Stomach (tissue), 4 donors: ENCODE results near the gene S100A12.

ENCODE experiments used
- CTCF ChIP-seq, 7 experiments: fragments of 450-650 bp in 4 of 7; fragments of 200-600 bp in 3 of 7; sonication (generic) in 3 of 7; IDR thresholded peaks; one replicate each; pipeline ENCODE4 v1.5.1; 2016 to 2019; ENCODE audit warnings: antibody characterized with exemption in 7 of 7, control low read depth in 2 of 7, mild to moderate bottlenecking in 1 of 7
- POLR2A ChIP-seq, 4 donors: fragments of 450-650 bp; IDR thresholded peaks; one replicate each; pipeline ENCODE4 v1.6.1; 2016; ENCODE audit warnings: antibody characterized with exemption in 4 of 4, control low read depth in 2 of 4, mild to moderate bottlenecking in 1 of 4, moderate library complexity in 1 of 4
- POLR2AphosphoS5 ChIP-seq, 3 donors: sonication (generic); formaldehyde crosslinking; IDR thresholded peaks; one replicate each; pipeline ENCODE4 v1.6.1; 2016; ENCODE audit warnings: antibody characterized with exemption in 3 of 3

GRCh38 chr1:153324912-153325311, 50.5 kb downstream of the S100A12 start:
- TF ChIP-seq CTCF (IDR thresholded peaks at IDR 0.05) (no peak), POLR2A (IDR thresholded peaks at IDR 0.05) (no peak), POLR2AphosphoS5 (IDR thresholded peaks at IDR 0.05) (no peak)
